RWPE1 (cell line): ENCODE measurements around the gene BASP1.

Experiments used
- CTCF ChIA-PET: fragments of 350-600 bp; sonication (Branson Sonifier 250); formaldehyde crosslinking; extraction: SDS; loops from one replicate; lab custom pipeline; 2021; lab: Yijun Ruan, JAX
- POLR2A ChIA-PET: fragments of 400-600 bp; formaldehyde crosslinking; extraction: SDS; loops from one replicate; lab custom pipeline; 2020; ENCODE audit warnings: antibody characterized with exemption; ENCODE audit not compliant: low non-redundant PET; lab: Yijun Ruan, JAX
- DNase-seq: peaks from one replicate; pipeline ENCODE4 v3.0.0; 2012; ENCODE audit warnings: low spot score
- H3K27ac ChIP-seq: fragments of 450-650 bp; 2 replicates; pipeline ENCODE4 v1.5.1; 2017
- CTCF ChIP-seq: fragments of 450-650 bp; conservative IDR thresholded peaks from 2 replicates; pipeline ENCODE4 v1.5.1; 2017; ENCODE audit warnings: low read depth, mild to moderate bottlenecking

Gene BASP1

DNA sequence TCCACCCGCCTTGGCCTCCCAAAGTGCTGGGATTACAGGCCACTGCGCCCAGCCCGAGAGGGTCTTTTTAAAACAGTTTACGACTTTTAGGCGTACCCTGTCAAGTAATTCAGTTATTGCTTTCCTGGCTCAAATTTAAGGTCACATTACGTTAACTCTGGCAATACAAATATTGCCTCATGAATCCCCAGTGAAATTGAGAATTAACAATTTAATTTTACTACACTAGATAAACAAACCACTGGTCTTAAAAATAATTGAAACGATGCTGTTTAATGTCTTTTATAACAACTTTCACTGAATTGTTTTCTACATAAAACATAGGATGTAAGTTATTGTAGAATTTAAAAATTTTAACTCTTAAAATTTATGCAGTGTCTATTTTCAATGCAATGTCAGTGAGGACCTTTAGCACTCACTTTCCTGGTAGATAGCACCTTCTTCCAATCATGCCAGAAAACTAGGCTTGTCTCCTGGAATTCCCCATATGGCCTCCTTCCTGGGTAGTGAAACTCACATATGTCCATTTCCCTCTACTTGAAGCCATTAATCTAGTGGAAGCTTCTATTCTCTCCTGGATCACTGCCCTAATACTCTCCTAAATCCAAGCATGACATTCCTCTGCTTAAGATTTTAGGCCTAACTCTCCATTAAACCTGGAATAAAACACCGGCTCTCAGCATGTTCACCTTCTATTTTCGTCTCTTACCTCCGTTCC, 13.5 kb downstream of the BASP1 start:
- TF ChIP-seq CTCF = no peak
- no peak for DNase-seq
- H3K27ac ChIP-seq = no peak overlapping the region
- ChIA-PET CTCF (no interaction called here), POLR2A (no interaction called here)

DNA sequence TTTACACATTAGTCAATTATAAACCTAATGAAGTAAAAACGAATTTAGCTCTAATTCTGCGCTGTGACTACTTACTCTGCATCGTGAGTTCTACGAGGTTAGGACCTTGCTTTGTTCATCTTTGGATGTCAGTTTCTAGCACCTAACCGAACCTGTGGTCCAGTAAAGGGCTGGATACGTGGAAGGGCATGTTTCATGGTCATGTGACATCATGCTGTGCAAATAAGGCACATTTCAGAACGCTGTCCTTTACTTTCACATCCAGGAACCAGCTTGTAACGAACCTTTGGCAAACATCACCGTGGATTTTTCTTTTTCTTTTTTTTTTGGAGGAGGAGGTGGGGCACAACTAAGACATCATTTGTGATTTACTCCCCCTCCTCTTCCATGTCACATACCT, 15.0 kb downstream of the BASP1 start:
- DNase-seq = no peak
- CTCF ChIA-PET = no interaction called here
- TF ChIP-seq CTCF = no peak
- no peak overlapping the region for H3K27ac ChIP-seq
- POLR2A ChIA-PET = no interaction called here

DNA sequence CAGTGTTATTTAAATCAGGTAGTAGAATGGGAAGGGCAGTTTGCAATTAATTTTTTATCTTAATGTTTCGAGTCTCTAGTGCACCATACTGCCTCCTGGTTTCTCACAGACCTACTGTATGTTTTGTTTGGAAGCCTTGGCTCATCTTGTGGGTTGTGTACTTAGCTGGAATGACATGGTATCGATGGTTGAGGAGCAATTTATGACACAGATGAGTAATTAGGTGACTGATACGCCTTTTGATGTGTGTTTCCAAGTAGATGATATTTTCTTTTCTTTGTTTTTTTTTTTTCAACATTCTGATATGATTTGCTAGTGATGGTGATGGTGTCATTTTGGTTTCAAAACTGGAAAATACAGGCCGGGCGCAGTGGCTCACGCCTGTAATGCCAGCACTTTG, 16.1 kb downstream of the BASP1 start:
- H3K27ac ChIP-seq = no peak overlapping the region
- DNase-seq = no peak
- TF ChIP-seq CTCF = no peak
- POLR2A ChIA-PET = no interaction called here
- CTCF ChIA-PET = no interaction called here

- POLR2A ChIA-PET = no interaction called here
- DNase-seq = no peak
- H3K27ac ChIP-seq = no peak overlapping the region
- no peak for TF ChIP-seq CTCF
- CTCF ChIA-PET = no interaction called here
These were observed 16.9 kb downstream of the BASP1 start for GRCh38 chr5:17234374-17234773.

GRCh38 chr5:17235731-17236330, 18.4 kb downstream of the BASP1 start:
- no peak for TF ChIP-seq CTCF
- no peak for DNase-seq
- ChIA-PET CTCF (interaction anchor here (0.6 to 0.9 kb wide), 4 partner anchors 9 to 683 kb away, joined by 3 to 5 read pairs (median 4); no protein-coding TSS in a partner anchor), POLR2A (no interaction called here)
- peak overlapping the region; percentile 50 for H3K27ac ChIP-seq

- ChIA-PET POLR2A (no interaction called here), CTCF (interaction anchor here (0.6 to 0.7 kb wide), 3 partner anchors 10 to 433 kb away, joined by 3 to 5 read pairs (median 5); no protein-coding TSS in a partner anchor)
- H3K27ac ChIP-seq = peak overlapping the region; percentile 70
- DNase-seq = peak; percentile 77
- no peak for TF ChIP-seq CTCF
These were observed 21.1 kb downstream of the BASP1 start for GRCh38 chr5:17238521-17239041.
